Neural progenitor cell (in vitro differentiated cells): ENCODE results near the gene NCKAP5.

Experiments
- EZH2phosphoT487 ChIP-seq: fragments of 200-600 bp; sonication (generic); IDR thresholded peaks from 2 replicates; pipeline ENCODE4 v1.6.1; 2017; ENCODE audit warnings: antibody characterized with exemption
- TF ChIP-seq, protein P1 (sequence below): fragments of 200-600 bp; sonication (generic); IDR thresholded peaks from 2 replicates; pipeline ENCODE4 v1.5.1; 2017; ENCODE audit warnings: antibody characterized with exemption, mild to moderate bottlenecking

DNA sequence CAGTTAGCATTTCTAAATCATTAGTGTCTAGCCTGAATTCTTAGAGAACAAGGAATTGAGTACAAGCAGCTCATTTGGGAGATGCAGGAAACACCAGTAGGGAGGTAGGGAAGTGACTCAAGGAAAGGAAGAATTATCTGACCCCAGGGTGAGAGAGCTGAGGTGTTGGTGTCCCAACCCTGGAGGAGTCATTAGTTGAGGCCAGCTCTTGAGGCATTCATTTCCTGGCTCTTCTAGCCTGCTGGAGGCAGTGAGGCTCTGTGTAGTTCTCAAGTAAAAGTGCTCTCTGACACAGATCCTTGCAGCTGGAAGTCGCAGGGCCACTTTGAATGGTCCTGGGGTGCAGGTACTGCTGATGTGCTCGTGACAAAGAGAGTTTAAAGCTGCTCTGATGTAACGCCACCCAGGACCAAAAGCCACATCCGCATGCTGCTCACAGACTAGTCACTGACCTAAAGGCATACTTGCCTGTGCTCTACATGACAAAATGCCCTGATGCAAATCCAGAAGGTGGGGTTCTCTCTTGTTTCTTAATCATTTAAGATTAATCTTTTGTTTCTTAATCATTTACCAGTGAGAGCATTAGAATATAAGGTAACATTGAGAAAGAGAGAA lies 598.8 kb downstream of the NCKAP5 start:
- TF ChIP-seq, protein P1, sequence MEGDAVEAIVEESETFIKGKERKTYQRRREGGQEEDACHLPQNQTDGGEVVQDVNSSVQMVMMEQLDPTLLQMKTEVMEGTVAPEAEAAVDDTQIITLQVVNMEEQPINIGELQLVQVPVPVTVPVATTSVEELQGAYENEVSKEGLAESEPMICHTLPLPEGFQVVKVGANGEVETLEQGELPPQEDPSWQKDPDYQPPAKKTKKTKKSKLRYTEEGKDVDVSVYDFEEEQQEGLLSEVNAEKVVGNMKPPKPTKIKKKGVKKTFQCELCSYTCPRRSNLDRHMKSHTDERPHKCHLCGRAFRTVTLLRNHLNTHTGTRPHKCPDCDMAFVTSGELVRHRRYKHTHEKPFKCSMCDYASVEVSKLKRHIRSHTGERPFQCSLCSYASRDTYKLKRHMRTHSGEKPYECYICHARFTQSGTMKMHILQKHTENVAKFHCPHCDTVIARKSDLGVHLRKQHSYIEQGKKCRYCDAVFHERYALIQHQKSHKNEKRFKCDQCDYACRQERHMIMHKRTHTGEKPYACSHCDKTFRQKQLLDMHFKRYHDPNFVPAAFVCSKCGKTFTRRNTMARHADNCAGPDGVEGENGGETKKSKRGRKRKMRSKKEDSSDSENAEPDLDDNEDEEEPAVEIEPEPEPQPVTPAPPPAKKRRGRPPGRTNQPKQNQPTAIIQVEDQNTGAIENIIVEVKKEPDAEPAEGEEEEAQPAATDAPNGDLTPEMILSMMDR = no peak
- no peak for TF ChIP-seq EZH2phosphoT487
